Transverse colon (tissue), 4 donors: ENCODE results near the gene CACNG5. TPM values are rescaled to one million over a fixed set of nuclear protein-coding genes. Genes with fewer than 3 reads are reported as not detected.

Source experiments
- DNase-seq: peaks from one replicate; pipeline ENCODE4 v3.0.0-alpha.2; 2019
- H3K27ac ChIP-seq, 4 donors: fragments of 200-600 bp; sonication (generic); 2 replicates each; pipeline ENCODE4 v1.5.1; 2016 to 2018; ENCODE audit warnings: inconsistent platforms in 4 of 4
- H3K27me3 ChIP-seq: fragments of 200-600 bp; sonication (generic); 2 replicates; pipeline ENCODE4 v1.5.1; 2017; ENCODE audit warnings: inconsistent platforms
- H3K36me3 ChIP-seq, 4 donors: fragments of 200-600 bp; sonication (generic); 2 replicates each; pipeline ENCODE4 v1.5.1; 2017 to 2019; ENCODE audit warnings: inconsistent platforms in 4 of 4
- H3K4me1 ChIP-seq, 4 donors: fragments of 200-600 bp; sonication (generic); 2 replicates each; pipeline ENCODE4 v1.5.1; 2017 to 2020; ENCODE audit warnings: inconsistent platforms in 4 of 4
- H3K4me3 ChIP-seq, 4 donors: fragments of 200-600 bp; sonication (generic); 1 replicate in 1 of 4; 2 replicates in 3 of 4; pipeline versions ENCODE4 v1.5.1 to v1.6.1; 2017 to 2019; ENCODE audit warnings: inconsistent platforms in 4 of 4
- H3K9me3 ChIP-seq, 2 donors: fragments of 200-600 bp; sonication (generic); 2 replicates each; pipeline ENCODE4 v1.5.1; 2017 to 2019; ENCODE audit warnings: inconsistent platforms in 2 of 2
- CTCF ChIP-seq, 5 experiments: fragments of 200-600 bp in 3 of 5; fragments of 450-650 bp in 2 of 5; sonication (generic) in 3 of 5; IDR thresholded peaks; 1 replicate in 2 of 5; 2 replicates in 3 of 5; pipeline ENCODE4 v1.5.1; 2016 to 2017; ENCODE audit warnings: antibody characterized with exemption in 5 of 5, inconsistent platforms in 3 of 5, mild to moderate bottlenecking in 2 of 5, moderate library complexity in 1 of 5
- EP300 ChIP-seq: sonication (generic); formaldehyde crosslinking; IDR thresholded peaks from one replicate; pipeline ENCODE4 v1.6.1; 2017; ENCODE audit warnings: antibody characterized with exemption, low read depth
- POLR2A ChIP-seq: fragments of 450-650 bp; IDR thresholded peaks from one replicate; pipeline ENCODE4 v1.6.1; 2016; ENCODE audit warnings: antibody characterized with exemption, mild to moderate bottlenecking, moderate library complexity
- POLR2AphosphoS5 ChIP-seq, 3 donors: sonication (generic); formaldehyde crosslinking; IDR thresholded peaks; one replicate each; pipeline ENCODE4 v1.6.1; 2016; ENCODE audit warnings: antibody characterized with exemption in 3 of 3
- WGBS, 2 donors: methylation state at CpG; one replicate each; pipeline ENCODE4 v1.1.5; 2018; ENCODE audit warnings: low coverage in 1 of 2; 5-methylcytosine and 5-hydroxymethylcytosine counted together
- in situ Hi-C, 4 donors: fragments of 200-750 bp; cut with MboI; loops; one replicate each; pipeline versions ENCODE4 v1.15.0 to v1.15.1; 2017; ENCODE audit warnings: low sequenced_read_pairs in 3 of 4, low pct_ligation_motif_present in 1 of 4, low pct_unique_long_range_greater_than_20kb in 1 of 4
- intact Hi-C: fragments of 100-400 bp; cut with DNase I; formaldehyde crosslinking; loops from one replicate; pipeline ENCODE4 v1.15.1; 2023; ENCODE audit warnings: low total_unique reads
- total RNA-seq, 4 donors: library from RNA; depleted of rRNA; stranded (reverse); fragments of >200 nt; gene quantifications; one replicate each; pipeline ENCODE4 v1.1.0, GENCODE V29; 2016

Gene CACNG5
- total RNA-seq, 4 donors from 2014 or later, result 0.32 TPM; not detected in 3

- Histone ChIP-seq H3K9me3 (no peaks in the 10 kb centered on the region), H3K36me3 (no peaks in the 10 kb centered on the region), H3K27me3 (no peaks in the 10 kb centered on the region), H3K4me1 (peaks cover 0 to 6% (median 0%) of the 10 kb centered on the region in 4 donors), H3K27ac (no peak overlapping the region), H3K4me3 (no peak overlapping the region)
- in situ Hi-C loops (loop anchor here (5.0 to 25.0 kb wide), 5 partner anchors 193 to 698 kb away; no protein-coding TSS in a partner anchor), intact Hi-C loops (loop anchor here (5.0 kb wide), 1 partner anchor 193 kb away; no protein-coding TSS in a partner anchor)
- 80 to 81% methylated on average over 3 to 8 of the region's 8 CpGs for WGBS, 2 donors
- no peak for DNase-seq
- TF ChIP-seq POLR2A, result no peak
- no peak for TF ChIP-seq EP300
- no peak for TF ChIP-seq POLR2AphosphoS5 (IDR thresholded peaks at IDR 0.05)
- no peak for TF ChIP-seq CTCF (IDR thresholded peaks at IDR 0.05)
These were observed 75.0 kb downstream of the CACNG5 start for GRCh38 chr17:66909804-66910373.

GRCh38 chr17:66910651-66911285, 75.9 kb downstream of the CACNG5 start:
- TF ChIP-seq POLR2AphosphoS5 (IDR thresholded peaks at IDR 0.05), result no peak
- no peak for TF ChIP-seq POLR2A
- Histone ChIP-seq H3K9me3 (no peaks in the 10 kb centered on the region), H3K27ac (no peak overlapping the region), H3K4me3 (no peak overlapping the region), H3K36me3 (no peaks in the 10 kb centered on the region), H3K27me3 (no peaks in the 10 kb centered on the region), H3K4me1 (no peaks in the 10 kb centered on the region)
- 72 to 87% methylated on average over 2 to 18 of the region's 18 CpGs for WGBS, 2 donors
- in situ Hi-C loops (loop anchor here in 3 of 4 donors (10.0 to 25.0 kb wide), 3 partner anchors 196 to 698 kb away; no protein-coding TSS in a partner anchor), intact Hi-C loops (no loop called here)
- DNase-seq, result no peak

GRCh38 chr17:66915204-66915611, 80.3 kb downstream of the CACNG5 start:
- no peak for TF ChIP-seq POLR2AphosphoS5 (IDR thresholded peaks at IDR 0.05)
- TF ChIP-seq POLR2A, result no peak
- TF ChIP-seq EP300, result no peak
- peak in 4 of 5 experiments; percentile 42 to 58 (median 48) for TF ChIP-seq CTCF (IDR thresholded peaks at IDR 0.05)
- Histone ChIP-seq H3K4me3 (peak overlapping the region in 1 of 4 donors; percentile 29), H3K27me3 (no peaks in the 10 kb centered on the region), H3K27ac (no peak overlapping the region), H3K4me1 (no peaks in the 10 kb centered on the region), H3K36me3 (no peaks in the 10 kb centered on the region), H3K9me3 (no peaks in the 10 kb centered on the region)
- in situ Hi-C loops, result loop anchor here in 3 of 4 donors (10.0 to 25.0 kb wide), 3 partner anchors 200 to 703 kb away; no protein-coding TSS in a partner anchor
- peak; percentile 62 for DNase-seq
- WGBS, 2 donors, result 33 to 55% methylated on average over 3 to 7 of the region's 7 CpGs
- intact Hi-C loops, result no loop called here

- no peak for DNase-seq
- Histone ChIP-seq H3K9me3 (no peaks in the 10 kb centered on the region), H3K4me1 (no peaks in the 10 kb centered on the region), H3K4me3 (no peak overlapping the region), H3K36me3 (no peaks in the 10 kb centered on the region), H3K27me3 (no peaks in the 10 kb centered on the region), H3K27ac (no peak overlapping the region)
- WGBS, 2 donors, result 84 to 100% methylated on average over 8 to 11 of the region's 11 CpGs
- intact Hi-C loops (no loop called here), in situ Hi-C loops (loop anchor here in 3 of 4 donors (10.0 to 25.0 kb wide), 3 partner anchors 201 to 703 kb away; no protein-coding TSS in a partner anchor)
- no peak for TF ChIP-seq EP300
- TF ChIP-seq POLR2A, result no peak
- no peak for TF ChIP-seq CTCF (IDR thresholded peaks at IDR 0.05)
- no peak for TF ChIP-seq POLR2AphosphoS5 (IDR thresholded peaks at IDR 0.05)
These were observed 80.9 kb downstream of the CACNG5 start for GRCh38 chr17:66915792-66916191.
